Dermis lymphatic vessel endothelial cell (primary cell): ENCODE results near the gene LIMK2. TPM values are rescaled to one million over a fixed set of nuclear protein-coding genes. Genes with fewer than 3 reads are reported as not detected.

Experiments used
- total RNA-seq: library from RNA; depleted of rRNA; stranded (reverse); fragments of >200 nt; gene quantifications from 2 replicates; pipeline ENCODE4 v1.2.1, GENCODE V29; 2014

LIMK2 gene
- 57.2 and 92.9 TPM in 2 replicates for total RNA-seq

GRCh38 chr22:31211862-31212730 lies at the start of gene LIMK2:
Gene LIMK2 (plus strand): TSS chr22:31212298. CDS start chr22:31212409, 111 bp downstream.

GRCh38 chr22:31292236-31292989 lies 80.3 kb downstream of the LIMK2 start, which contains the start of gene PIK3IP1:
Gene PIK3IP1 (minus strand): TSS chr22:31292488. CDS start chr22:31292344, 144 bp downstream.

Other genes starting within 250 kb of the LIMK2 start
- 12.0 and 13.6 TPM in 2 replicates for gene MORC2, start 243.5 kb upstream of the LIMK2 start, total RNA-seq
- 41.9 and 46.4 TPM in 2 replicates for gene TUG1, start 243.0 kb upstream of the LIMK2 start, total RNA-seq
- 237 and 292 TPM in 2 replicates for gene SMTN, start 131.0 kb upstream of the LIMK2 start, total RNA-seq
- 15.4 and 19.6 TPM in 2 replicates for gene SELENOM, start 104.7 kb upstream of the LIMK2 start, total RNA-seq
- gene INPP5J, start 89.3 kb upstream of the LIMK2 start, total RNA-seq: 0.09 and 0.11 TPM in 2 replicates
- gene PLA2G3, start 71.8 kb upstream of the LIMK2 start, total RNA-seq: not detected in 2 replicates
- gene RNF185, start 52.1 kb upstream of the LIMK2 start, total RNA-seq: 35.7 and 39.4 TPM in 2 replicates
- gene PIK3IP1, start 80.2 kb downstream of the LIMK2 start, total RNA-seq: 30.1 and 38.1 TPM in 2 replicates
- 9.6 and 15.5 TPM in 2 replicates for gene PATZ1, start 134.0 kb downstream of the LIMK2 start, total RNA-seq
- gene DRG1, start 187.3 kb downstream of the LIMK2 start, total RNA-seq: 64.0 and 71.9 TPM in 2 replicates